CD4-positive, alpha-beta T cell treated with Interleukin-15 for 1 hour (primary cell): ENCODE data around the gene ITPR2.
"Not testable (repeated sequence)": the region's sequence is repeated elsewhere in the genome, so short reads cannot be mapped to it uniquely, and the experiment has no call there.

Experiments used
- DNase-seq: peaks from one replicate; pipeline ENCODE4 v3.0.0-alpha.2; 2020

Gene ITPR2

DNA sequence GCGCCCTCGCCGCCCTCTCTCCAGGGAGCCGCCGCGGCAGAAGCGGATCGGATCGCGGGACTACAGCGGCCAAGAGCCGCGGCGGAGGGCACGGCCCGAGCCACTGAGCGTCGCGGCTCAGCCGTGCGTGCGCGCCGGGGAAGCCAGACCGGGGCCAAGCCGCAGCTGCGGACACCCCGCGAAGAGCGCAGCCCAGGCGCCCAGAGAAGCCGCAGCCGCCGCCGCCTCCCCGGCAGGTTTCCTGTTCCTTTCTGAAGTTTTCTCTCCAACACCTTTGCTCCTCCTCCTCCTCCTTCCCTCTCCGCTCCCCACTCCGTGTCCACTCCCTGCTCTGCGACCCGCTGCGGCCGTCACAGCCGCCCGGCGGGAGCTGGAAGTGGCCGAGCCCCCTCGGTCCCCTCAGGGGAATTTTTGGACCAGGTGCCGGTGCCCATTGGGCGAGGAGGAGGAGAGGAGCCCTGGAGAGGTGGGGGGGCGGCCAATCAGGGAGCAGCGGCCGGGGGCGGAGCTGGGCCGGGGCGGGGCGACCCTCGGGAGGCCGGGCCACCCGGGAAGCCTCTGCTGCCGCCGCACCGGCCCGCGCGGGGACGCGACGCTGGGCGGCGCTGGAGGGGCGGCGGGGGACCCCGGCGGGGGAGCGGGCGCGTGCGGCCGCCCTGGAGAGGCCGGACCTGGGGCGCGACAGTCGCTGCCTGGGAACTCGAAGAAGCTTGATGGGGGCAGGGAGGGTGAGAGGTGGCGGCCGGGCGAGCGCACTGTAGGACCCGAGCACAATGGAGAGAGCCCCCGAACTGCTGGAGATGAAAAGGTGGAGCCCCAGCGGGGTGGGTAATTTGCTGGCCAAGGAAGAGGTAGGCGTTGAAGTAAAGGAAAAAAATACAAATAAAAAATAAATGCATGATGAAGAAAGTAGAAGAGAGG, at the start of gene ITPR2:
Gene ITPR2, minus strand, starts transcription at position 373 of the 921 bp plus-strand sequence. CDS start 413 bp downstream, outside the sequence.
- DNase-seq, result peak; percentile 92

DNA sequence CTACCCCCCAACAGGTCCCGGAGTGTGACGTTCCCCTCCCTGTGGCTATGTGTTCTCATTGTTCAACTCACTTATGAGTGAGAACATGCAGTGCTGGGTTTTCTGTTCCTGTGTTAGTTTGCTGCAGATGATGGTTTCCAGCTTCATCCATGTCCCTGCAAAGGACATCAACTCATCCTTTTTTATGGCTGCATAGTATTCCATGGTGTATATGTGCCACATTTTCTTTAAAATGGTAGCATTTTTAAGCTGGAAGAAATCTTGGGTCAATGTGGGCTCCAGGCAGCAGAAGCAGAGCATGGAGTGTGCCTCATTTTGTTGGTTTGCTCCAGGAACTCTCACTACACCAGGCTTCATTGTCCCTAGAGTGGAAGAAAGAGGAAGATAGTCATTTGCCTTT, 47.6 kb upstream of the ITPR2 start:
- DNase-seq, result no peak

DNA sequence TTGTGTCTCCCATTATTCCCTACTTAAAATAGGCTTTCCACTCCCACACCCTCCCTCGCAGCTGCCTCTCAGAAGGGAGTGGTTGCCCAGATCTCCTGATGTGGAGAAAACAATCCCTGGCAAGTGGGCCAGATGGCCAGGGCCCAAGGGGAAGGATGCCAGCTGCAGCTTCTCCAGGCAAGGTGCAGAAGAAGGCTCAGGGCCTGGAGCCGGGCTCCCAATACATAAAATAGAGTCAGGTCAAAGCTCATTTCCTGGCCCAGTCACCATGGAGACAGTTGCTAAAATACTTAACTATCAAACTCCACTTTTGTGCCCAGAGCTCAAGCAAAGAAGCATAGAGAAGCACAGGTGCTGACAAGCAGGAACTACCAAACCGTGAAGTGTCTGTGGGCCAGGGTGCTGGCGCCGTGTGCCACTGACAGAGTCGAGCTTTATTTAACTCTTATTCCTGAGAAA, 45.7 kb upstream of the ITPR2 start:
- peak; percentile 22 for DNase-seq

DNA sequence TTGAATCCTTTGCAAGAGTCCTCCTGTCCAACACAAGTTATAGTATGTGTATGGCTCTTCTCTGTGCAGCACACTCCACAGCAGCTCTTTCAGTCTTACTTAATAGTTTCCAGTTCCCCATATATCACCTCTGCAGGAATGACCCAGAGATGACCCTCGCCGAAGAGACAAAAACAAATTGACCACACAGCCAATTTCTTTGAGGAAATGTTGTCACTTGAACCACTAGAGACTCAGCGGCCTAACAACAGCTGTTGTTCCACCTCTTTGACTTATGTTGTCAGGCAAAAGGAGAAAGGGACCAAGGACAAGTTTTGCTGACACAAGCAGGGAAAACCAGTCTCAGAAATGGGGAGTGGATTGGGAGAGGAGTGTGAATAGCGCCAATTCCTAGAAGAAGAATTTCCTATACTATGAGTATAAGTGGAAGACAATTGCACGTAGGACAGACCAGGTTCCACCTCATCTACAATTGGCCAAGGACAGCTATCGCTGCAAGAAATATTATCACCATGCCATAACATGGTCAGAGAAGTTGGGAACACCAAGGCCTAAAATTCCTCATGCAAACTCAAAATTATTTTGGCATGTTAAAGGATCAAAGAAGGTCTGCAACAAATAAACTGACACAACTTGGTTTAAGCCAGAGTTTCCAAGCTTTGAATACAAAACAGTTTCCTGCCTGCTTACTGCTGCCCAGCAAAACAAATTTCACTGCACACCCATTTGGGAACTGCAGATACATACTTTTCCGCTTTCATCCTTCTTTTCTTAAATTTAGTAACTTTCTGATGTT, 41.7 kb upstream of the ITPR2 start:
- peak; percentile 33 for DNase-seq

- no peak for DNase-seq
Measured at GRCh38 chr12:26872625-26873024, 39.6 kb upstream of the ITPR2 start.

DNA sequence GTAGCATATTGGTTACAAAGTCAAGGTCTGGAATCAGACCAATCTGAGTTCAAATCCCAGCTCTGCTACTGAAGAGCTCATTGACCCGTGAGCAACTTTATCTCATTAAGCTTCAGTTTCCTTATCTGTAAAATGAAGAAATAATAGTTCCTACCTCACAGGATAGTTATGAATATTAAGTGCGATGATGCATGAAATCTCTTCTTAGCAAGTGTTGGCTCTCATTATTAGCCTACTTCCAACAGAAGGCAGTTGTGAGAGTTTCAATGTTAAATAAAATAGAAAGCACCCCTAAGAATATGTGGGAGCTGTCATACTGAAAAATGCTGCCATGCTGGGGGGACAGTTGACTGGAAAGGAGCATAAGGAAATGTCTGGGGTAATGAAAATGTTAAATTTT, 39.0 kb upstream of the ITPR2 start:
- no peak for DNase-seq

DNA sequence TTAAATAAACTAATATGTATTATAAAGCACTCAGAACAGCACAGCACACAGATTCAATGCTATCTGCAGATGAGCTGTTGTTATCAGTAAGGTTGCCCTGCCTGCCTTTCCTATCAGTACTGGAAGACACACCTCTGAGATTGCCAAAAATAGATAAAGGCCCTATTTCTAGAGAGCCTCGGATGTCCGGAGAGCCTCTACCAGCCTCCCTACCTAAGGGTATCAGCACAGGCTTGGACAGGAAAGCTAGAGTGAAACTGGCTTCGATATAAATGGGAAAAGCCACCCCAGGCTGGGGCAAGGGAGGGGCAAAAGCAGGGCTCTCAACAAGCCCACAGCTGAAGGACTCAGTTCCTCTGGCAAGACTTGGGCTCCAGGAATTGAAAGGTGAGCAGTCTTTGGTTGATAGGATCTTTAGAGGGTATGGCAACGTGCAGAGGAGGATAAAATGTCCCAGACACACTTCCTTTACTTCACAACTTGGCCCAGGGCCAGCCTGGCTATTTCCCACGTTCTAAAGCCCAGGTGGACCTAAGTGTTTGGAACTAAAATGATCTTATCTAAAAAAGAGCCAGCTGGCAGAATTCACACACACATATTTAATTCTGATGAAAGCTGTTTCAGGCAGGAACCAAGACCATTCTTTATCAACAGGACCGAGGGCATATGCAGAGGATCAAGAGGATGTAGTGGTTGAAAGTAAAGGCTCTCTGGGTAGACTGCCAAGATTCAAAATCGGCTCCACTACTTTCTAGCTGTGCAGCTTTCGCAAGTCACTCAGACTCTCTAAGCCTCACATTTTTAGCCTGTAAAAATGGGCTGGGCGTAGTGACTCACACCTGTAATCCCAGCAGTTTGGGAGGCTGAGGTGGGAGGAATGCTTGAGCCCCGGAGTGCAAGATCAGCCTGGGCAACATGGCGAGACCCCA, 37.8 kb upstream of the ITPR2 start:
- no peak for DNase-seq

DNA sequence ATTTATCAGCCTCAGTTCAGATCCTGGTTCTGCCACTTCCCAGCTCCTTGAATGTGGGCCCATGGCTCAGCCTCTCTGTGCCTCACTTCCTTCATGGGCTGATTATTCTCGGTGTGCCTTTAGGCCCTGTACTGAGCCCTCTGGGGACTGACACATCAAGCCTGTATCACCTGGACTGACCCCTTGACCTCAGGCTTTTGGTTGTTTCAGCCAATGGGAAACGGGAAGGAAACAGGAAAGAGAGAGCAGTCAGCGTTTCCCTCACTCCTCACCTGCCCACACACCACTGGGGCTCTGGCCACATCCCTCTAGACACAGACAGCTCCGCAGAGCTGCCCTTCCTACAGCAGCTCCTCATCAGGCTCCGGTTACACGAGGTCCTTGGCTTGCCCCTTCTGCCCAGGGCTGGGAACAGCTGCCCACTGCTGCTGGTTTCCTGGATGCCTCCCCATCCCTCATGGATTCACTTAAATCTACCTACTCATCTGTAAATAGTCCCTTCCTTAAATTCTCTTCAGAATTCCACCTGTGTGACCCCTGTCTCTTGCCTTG, 37.0 kb upstream of the ITPR2 start:
- DNase-seq, result no peak

DNA sequence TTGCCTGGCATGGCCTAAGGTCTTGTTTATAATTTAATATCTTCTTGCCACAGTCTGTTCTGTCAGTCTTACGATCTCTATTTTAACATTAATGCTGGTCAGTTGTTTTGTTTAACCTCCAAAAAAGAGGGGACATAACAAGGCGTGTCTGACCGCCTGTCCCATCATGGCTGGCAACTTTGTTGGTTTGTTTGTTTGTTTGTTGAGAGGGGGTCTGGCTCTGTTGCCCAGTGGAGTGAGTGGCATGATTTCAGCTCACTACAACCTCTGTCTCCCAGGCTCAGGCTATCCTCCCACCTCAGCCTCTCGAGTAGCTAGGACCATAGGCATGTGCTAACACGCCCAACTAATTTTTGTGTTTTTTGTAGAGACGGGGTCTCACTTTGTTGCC, 36.1 kb upstream of the ITPR2 start:
- DNase-seq, result no peak

DNA sequence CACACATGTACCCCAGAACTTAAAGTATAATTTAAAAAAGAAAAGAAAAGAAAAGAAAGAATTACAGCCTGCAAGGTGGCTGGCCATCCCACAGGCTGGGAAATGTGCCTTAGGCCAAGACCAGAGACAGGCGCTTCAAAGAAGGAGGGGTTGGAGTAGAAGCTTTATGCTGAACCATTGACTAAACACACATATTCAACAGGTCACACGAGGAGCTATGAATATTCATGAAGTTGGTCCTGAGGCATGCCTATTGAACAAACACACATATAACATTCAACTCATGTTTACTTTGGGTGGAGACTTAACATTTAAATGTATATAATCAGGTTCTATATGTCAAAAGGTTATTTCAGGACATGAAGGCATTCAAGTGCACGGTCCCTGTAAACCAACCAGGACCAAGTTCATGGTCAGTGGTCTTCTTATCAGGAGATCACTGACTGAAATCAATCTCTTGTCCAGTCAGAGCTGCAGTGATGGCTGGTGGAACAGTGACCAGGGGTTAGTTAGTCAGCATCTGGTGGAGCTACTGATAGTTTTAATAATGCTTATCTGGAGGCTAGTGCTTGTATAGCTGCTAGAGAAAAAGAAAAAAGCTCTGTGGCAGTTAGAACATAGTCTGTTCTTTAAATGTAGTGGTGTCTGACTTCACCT, 35.6 kb upstream of the ITPR2 start:
- no peak for DNase-seq

DNA sequence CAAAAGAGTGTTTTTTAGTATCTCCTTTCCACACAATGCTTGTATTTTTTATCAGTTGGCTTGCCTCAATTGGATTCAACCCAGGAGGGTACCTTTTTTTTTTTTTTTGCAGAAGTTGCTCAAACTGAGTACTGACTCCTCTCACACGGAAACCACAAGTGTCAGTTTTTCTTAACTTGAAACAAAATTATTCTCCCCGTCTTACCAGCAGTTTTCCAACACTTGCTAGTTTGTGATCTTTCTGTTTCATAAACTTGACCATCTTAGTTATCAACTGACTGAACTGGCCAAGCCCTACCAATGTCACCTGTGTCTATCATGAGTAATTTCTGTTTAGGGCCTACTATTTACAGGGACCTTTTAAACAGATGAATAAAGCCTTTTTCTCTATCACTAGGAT, 34.1 kb upstream of the ITPR2 start:
- no peak for DNase-seq

DNA sequence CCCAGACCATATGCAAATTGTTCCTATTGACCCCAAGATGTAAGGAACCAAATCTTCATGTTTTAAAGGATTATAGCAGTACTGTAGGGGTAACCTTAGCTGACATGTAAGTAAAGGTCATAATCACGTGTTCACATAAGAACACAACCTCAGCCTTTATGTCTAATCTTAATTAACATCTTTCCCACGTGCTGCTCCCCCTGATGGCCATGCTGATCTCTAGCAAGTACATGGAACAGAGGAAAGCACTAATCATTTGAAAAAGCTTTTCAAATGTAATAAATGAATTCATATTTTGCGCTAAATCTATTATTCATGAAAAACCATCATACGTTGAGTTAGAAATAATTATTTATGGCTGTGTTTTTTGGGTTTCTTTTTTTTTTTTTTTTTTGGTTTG, 30.5 kb upstream of the ITPR2 start:
- DNase-seq, result no peak

GRCh38 chr12:26862787-26863186, 29.8 kb upstream of the ITPR2 start:
- DNase-seq, result not testable (repeated sequence)

DNA sequence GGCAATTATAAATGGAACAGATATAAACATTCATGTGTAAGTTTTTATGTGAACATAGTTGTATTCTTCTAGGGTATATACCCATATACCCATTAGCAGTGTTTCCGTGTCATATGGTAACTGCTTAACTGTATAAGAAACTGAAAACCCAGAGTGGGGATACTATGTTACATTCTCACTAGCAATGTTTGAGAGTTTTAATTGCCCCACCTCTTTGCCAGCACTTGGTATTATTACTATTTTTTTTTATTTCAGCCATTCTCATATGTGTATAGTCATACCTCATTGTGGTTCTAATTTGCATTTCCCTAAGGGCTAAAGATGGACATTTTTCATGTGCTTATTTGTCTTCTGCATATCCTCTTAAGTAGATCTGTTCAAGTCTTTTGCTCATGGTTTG, 28.7 kb upstream of the ITPR2 start:
- no peak for DNase-seq

GRCh38 chr12:26857465-26858176, 24.6 kb upstream of the ITPR2 start:
- no peak for DNase-seq

- DNase-seq, result no peak
Measured at GRCh38 chr12:26855337-26855736, 22.3 kb upstream of the ITPR2 start.

GRCh38 chr12:26854031-26854390, 21.0 kb upstream of the ITPR2 start:
- DNase-seq, result no peak

GRCh38 chr12:26853303-26854030, 20.5 kb upstream of the ITPR2 start:
- DNase-seq, result peak; percentile 68

- DNase-seq, result no peak
Measured at GRCh38 chr12:26851031-26851809, 18.2 kb upstream of the ITPR2 start.
